ENCODE results near the gene WASHC2C. TPM values are rescaled to one million over a fixed set of nuclear protein-coding genes. Genes with fewer than 3 reads are reported as not detected.
"Not testable (repeated sequence)": the region's sequence is repeated elsewhere in the genome, so short reads cannot be mapped to it uniquely, and the experiment has no call there.

The WASHC2C gene
- total and polyA plus RNA-seq, 2 of the 8 experiments (the other 6 are each of a cell fraction or from before 2014, with no cell fraction given) = 8.0 to 28.1 TPM

DNA sequence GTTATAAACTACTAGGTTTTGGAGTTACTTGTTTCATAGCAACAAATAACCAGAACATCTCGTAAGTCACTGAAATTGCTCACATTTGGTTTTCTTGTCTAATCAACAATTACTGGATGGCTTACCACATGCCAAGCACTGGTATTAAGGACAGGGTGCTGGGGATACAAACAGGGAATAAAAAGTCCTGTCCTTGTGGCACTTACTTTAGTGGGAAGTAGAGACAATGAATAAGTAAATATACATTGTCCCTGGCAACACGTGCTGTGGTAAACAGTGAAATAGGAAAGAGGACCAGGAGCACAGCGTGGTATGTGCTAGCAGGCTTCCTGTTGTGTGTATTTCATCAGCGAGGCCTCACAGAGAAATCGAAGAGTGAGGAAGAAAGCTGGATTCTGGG is 15.8 kb upstream of the WASHC2C start:
- H2BK12ac ChIP-seq (ENCODE audit: low read depth, low read length); FAIRE-seq; H3K9ac ChIP-seq (replicated peaks in 1 of 4; ENCODE audit: extremely low read depth in 1 of 4, low read depth in 3 of 4, low read length in 3 of 4); H3K79me1 ChIP-seq (ENCODE audit: low read depth, low read length); H2AFZ ChIP-seq (ENCODE audit: low read length); H3K4ac ChIP-seq (replicated peaks; ENCODE audit: insufficient read length, low read depth, low read length); H3K79me2 ChIP-seq (ENCODE audit: control insufficient read depth in 1 of 2, insufficient read depth in 2 of 2, low read length in 2 of 2); H3K36me3 ChIP-seq (ENCODE audit: control insufficient read depth in 2 of 4, insufficient read depth in 4 of 4, low read length in 3 of 4); H4K5ac ChIP-seq (ENCODE audit: insufficient read length, low read depth, low read length); H3K56ac ChIP-seq (replicated peaks; ENCODE audit: insufficient read length, low read depth, low read length); H4K8ac ChIP-seq (ENCODE audit: extremely low read depth, insufficient read depth, low read length); H3K4me1 ChIP-seq (replicated peaks in 1 of 4; ENCODE audit: control insufficient read depth in 3 of 4, insufficient read depth in 4 of 4, low read length in 3 of 4); H4K91ac ChIP-seq (replicated peaks; ENCODE audit: insufficient read length, low read length); H2BK120ac ChIP-seq (replicated peaks; ENCODE audit: low read depth, low read length); POLR2A ChIA-PET (ENCODE audit: partially characterized antibody); CTCF ChIA-PET (ENCODE audit: partially characterized antibody); H3K4me3 ChIP-seq (ENCODE audit: extremely low read depth in 1 of 4, insufficient read depth in 2 of 4, low read depth in 3 of 4, low read length in 4 of 4); H2BK20ac ChIP-seq (ENCODE audit: low read length); H2BK5ac ChIP-seq (ENCODE audit: low read depth, low read length); H3K14ac ChIP-seq (ENCODE audit: insufficient read length); DNase-seq (ENCODE audit: low read depth in 1 of 2, low spot score in 2 of 2); H3K9me3 ChIP-seq (ENCODE audit: insufficient read depth in 2 of 2, low read depth in 1 of 2, low read length in 1 of 2); H3K27ac ChIP-seq (ENCODE audit: low read depth, low read length); H2BK15ac ChIP-seq (ENCODE audit: low read length); H4K20me1 ChIP-seq (replicated peaks in 1 of 2; ENCODE audit: control insufficient read depth in 1 of 2, insufficient read depth in 2 of 2, low read length in 2 of 2); H3K18ac ChIP-seq (ENCODE audit: extremely low read depth, low read length); H2AK5ac ChIP-seq (ENCODE audit: low read depth, low read length); H3K4me2 ChIP-seq (ENCODE audit: insufficient read depth in 1 of 2, low read depth in 2 of 2, low read length in 2 of 2); H3K27me3 ChIP-seq (replicated peaks in 1 of 4; ENCODE audit: control insufficient read depth in 3 of 4, extremely low read depth in 1 of 4, insufficient read depth in 3 of 4, low read length in 3 of 4); H3K23ac ChIP-seq (ENCODE audit: insufficient read length); H3K23me2 ChIP-seq (ENCODE audit: low read depth, low read length): not testable (repeated sequence)
- WGBS, 2 experiments (ENCODE audit: extremely low coverage in 1 of 2, insufficient coverage in 1 of 2, insufficient read length in 1 of 2, insufficient replicate concordance in 2 of 2, low coverage in 1 of 2, low lambda C conversion rate in 2 of 2, missing lambda C conversion rate in 1 of 2) = 90% methylated on average over 2 of the region's 5 CpGs; no CpG with 5 or more reads in 1 of the 2 experiments

DNA sequence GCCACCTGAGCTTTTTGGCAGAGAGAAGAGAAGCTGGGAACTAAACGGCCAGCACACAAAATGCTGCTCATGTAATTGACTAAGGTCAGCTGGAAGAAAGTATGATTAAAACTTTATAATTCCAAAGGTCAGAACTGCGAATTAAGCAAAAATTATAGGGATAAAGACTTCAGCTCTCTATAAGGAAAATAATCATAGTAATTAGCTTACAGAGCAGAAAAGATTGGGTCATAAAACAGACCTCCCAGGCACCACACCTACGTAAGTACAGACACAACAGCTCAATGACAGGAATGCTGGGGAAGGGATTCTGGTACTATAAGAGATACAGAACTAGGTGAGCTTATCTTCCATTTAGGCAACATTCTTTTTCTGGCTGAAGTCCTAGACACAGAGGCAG is 10.0 kb upstream of the WASHC2C start:
- not testable (repeated sequence) for FAIRE-seq

More for the DNA sequence above, 10.0 kb upstream of the WASHC2C start:
- POLR2A ChIA-PET (ENCODE audit: partially characterized antibody); H2BK5ac ChIP-seq (ENCODE audit: low read depth, low read length); H2AFZ ChIP-seq (ENCODE audit: low read length); H3K4ac ChIP-seq (replicated peaks; ENCODE audit: insufficient read length, low read depth, low read length); H3K36me3 ChIP-seq (ENCODE audit: control insufficient read depth in 2 of 4, insufficient read depth in 4 of 4, low read length in 3 of 4); H3K4me1 ChIP-seq (replicated peaks in 1 of 4; ENCODE audit: control insufficient read depth in 3 of 4, insufficient read depth in 4 of 4, low read length in 3 of 4); H4K8ac ChIP-seq (ENCODE audit: extremely low read depth, insufficient read depth, low read length); H3K9ac ChIP-seq (replicated peaks in 1 of 4; ENCODE audit: extremely low read depth in 1 of 4, low read depth in 3 of 4, low read length in 3 of 4); H4K91ac ChIP-seq (replicated peaks; ENCODE audit: insufficient read length, low read length); H3K79me2 ChIP-seq (ENCODE audit: control insufficient read depth in 1 of 2, insufficient read depth in 2 of 2, low read length in 2 of 2); H2BK120ac ChIP-seq (replicated peaks; ENCODE audit: low read depth, low read length); H3K79me1 ChIP-seq (ENCODE audit: low read depth, low read length); CTCF ChIA-PET (ENCODE audit: partially characterized antibody); H3K18ac ChIP-seq (ENCODE audit: extremely low read depth, low read length); H3K4me3 ChIP-seq (ENCODE audit: extremely low read depth in 1 of 4, insufficient read depth in 2 of 4, low read depth in 3 of 4, low read length in 4 of 4); H3K27ac ChIP-seq (ENCODE audit: low read depth, low read length); H2AK5ac ChIP-seq (ENCODE audit: low read depth, low read length); H3K14ac ChIP-seq (ENCODE audit: insufficient read length); H2BK20ac ChIP-seq (ENCODE audit: low read length); H2BK12ac ChIP-seq (ENCODE audit: low read depth, low read length); H3K23ac ChIP-seq (ENCODE audit: insufficient read length); H3K27me3 ChIP-seq (replicated peaks in 1 of 4; ENCODE audit: control insufficient read depth in 3 of 4, extremely low read depth in 1 of 4, insufficient read depth in 3 of 4, low read length in 3 of 4); H2BK15ac ChIP-seq (ENCODE audit: low read length); H4K5ac ChIP-seq (ENCODE audit: insufficient read length, low read depth, low read length); DNase-seq (ENCODE audit: low read depth in 1 of 2, low spot score in 2 of 2); H4K20me1 ChIP-seq (replicated peaks in 1 of 2; ENCODE audit: control insufficient read depth in 1 of 2, insufficient read depth in 2 of 2, low read length in 2 of 2); H3K23me2 ChIP-seq (ENCODE audit: low read depth, low read length); H3K4me2 ChIP-seq (ENCODE audit: insufficient read depth in 1 of 2, low read depth in 2 of 2, low read length in 2 of 2); H3K56ac ChIP-seq (replicated peaks; ENCODE audit: insufficient read length, low read depth, low read length); H3K9me3 ChIP-seq (ENCODE audit: insufficient read depth in 2 of 2, low read depth in 1 of 2, low read length in 1 of 2): not testable (repeated sequence)
- WGBS, 2 experiments (ENCODE audit: extremely low coverage in 1 of 2, insufficient coverage in 1 of 2, insufficient read length in 1 of 2, insufficient replicate concordance in 2 of 2, low coverage in 1 of 2, low lambda C conversion rate in 2 of 2, missing lambda C conversion rate in 1 of 2) = 88% methylated on average over 3 of the region's 3 CpGs; no CpG with 5 or more reads in 1 of the 2 experiments
